GM10248 (cell line): ENCODE data around the gene ETHE1.

Experiments
- CTCF ChIA-PET: fragments of 300-600 bp; sonication (Branson Sonifier 250); formaldehyde crosslinking; extraction: SDS; loops from one replicate; lab custom pipeline; 2021; ENCODE audit warnings: antibody characterized with exemption; lab: Yijun Ruan, JAX
- POLR2A ChIA-PET: fragments of 350-650 bp; sonication (Branson Sonifier 250); formaldehyde crosslinking; extraction: SDS; loops from one replicate; lab custom pipeline; 2020; ENCODE audit warnings: antibody characterized with exemption; lab: Yijun Ruan, JAX
- DNase-seq: peaks from one replicate; pipeline ENCODE4 v3.0.0; 2012; ENCODE audit errors: extremely low spot score
- TF ChIP-seq, protein P1 (sequence below): IDR thresholded peaks from 2 replicates; pipeline ENCODE4 v1.5.1; 2012; ENCODE audit warnings: mild to moderate bottlenecking, low read depth; ENCODE audit errors: extremely low read depth, missing control alignments, control extremely low read depth

Gene ETHE1

DNA sequence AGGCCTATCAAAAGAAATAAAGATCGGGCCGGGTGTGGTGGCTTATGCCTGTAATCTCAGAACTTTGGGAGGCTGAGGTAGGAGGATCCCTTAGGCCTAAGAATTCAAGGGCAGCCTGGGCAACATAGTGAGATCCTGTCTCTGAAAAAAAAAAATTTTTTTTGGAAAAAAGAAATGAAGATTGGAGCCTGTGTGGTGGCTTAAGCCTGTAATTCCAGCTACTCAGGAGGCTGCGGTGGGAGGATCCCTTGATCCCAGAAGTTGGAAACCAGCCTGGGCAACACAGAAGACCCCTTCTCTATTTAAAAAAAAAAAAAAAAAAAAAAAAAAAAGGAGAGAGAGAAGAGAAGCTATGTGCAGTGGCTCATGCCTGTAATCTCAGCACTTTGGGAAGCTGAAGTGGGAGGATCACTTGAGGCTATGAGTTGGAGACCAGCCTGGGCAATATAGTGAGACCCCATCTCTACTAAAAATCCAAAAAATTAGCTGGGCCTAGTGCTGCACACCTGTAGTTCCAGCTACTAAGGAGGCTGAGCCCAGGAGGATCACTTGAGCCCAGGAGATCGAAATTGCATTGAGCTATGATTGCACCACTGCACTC is 46.9 kb downstream of the ETHE1 start:
- no peak for DNase-seq
- TF ChIP-seq, protein P1, sequence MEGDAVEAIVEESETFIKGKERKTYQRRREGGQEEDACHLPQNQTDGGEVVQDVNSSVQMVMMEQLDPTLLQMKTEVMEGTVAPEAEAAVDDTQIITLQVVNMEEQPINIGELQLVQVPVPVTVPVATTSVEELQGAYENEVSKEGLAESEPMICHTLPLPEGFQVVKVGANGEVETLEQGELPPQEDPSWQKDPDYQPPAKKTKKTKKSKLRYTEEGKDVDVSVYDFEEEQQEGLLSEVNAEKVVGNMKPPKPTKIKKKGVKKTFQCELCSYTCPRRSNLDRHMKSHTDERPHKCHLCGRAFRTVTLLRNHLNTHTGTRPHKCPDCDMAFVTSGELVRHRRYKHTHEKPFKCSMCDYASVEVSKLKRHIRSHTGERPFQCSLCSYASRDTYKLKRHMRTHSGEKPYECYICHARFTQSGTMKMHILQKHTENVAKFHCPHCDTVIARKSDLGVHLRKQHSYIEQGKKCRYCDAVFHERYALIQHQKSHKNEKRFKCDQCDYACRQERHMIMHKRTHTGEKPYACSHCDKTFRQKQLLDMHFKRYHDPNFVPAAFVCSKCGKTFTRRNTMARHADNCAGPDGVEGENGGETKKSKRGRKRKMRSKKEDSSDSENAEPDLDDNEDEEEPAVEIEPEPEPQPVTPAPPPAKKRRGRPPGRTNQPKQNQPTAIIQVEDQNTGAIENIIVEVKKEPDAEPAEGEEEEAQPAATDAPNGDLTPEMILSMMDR: no peak
- CTCF ChIA-PET: interaction anchor here (1.0 to 2.1 kb wide), 4 partner anchors 33 to 114 kb away, joined by 3 to 12 read pairs (median 4); no protein-coding TSS in a partner anchor
- POLR2A ChIA-PET: no interaction called here

DNA sequence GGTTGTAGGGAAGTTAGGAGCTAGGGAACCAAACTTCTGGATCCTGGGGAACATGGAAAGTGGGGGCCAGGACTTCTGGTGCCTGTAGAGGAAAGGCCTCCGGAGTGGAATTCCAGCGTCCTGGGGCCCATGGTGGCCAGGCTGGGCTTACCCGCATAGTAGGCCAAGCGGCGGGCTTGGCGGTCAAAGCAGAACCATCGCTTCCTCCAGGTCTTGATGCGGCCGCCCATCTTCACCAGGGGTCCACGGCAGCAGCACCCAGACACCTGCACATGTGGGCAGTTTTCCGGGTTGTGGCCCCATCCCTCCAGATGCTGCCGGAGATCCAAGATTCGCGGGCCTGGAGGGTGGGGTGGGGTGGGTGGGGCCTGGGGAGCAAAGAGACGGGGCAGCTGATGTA is 47.8 kb downstream of the ETHE1 start:
- ChIA-PET POLR2A (no interaction called here), CTCF (interaction anchor here (1.3 to 2.1 kb wide), 2 partner anchors 32 to 115 kb away, joined by 3 to 12 read pairs; no protein-coding TSS in a partner anchor)
- DNase-seq: no peak
- TF ChIP-seq, protein P1: no peak

DNA sequence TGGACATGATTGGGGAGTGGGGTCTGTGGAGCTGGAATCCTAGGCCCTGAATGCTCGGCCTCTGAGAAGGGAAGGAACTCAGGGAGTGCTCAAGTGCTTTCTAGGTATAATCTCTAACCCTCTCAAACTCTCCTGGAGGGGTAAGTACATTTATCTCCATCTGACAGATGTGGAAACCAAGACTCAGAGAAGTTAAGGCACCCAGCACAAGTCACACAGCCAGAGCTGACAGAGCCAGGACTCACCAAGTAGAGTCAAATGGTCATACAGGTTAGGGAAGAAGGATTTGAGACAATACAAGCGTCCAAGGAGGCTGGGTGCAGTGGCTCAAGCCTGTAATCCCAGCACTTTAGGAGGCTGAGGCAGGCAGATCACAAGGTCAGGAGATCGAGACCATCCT is 48.7 kb downstream of the ETHE1 start:
- CTCF ChIA-PET: interaction anchor here (1.4 to 1.6 kb wide), 2 partner anchors 20 to 31 kb away, joined by 3 to 8 read pairs; no protein-coding TSS in a partner anchor
- POLR2A ChIA-PET: no interaction called here
- TF ChIP-seq, protein P1: no peak

DNA sequence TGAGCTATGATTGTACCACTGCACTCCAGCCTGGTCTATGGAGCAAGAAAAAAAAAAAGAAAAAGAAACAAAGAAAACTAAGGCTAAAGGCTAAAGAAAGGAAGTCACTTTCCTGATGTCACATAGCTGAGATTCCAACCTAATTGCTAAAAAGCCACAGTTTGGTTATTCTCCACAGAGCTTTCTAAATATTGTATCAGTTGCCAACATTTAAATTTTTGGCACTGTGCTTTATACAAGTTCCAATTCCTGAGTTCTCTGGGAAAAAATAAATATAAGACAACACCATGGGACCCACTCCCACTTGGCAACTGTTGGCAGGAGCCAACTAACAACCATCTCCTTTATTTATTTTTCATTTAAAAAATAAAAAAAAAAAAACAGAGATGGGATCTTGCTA is 50.4 kb downstream of the ETHE1 start:
- DNase-seq: no peak
- ChIA-PET CTCF (interaction anchor here (1.6 kb wide), 1 partner anchor 12 kb away, joined by 3 read pairs; no protein-coding TSS in a partner anchor), POLR2A (no interaction called here)
- TF ChIP-seq, protein P1: no peak

More for the DNA sequence above, 48.7 kb downstream of the ETHE1 start:
- no peak for DNase-seq

DNA sequence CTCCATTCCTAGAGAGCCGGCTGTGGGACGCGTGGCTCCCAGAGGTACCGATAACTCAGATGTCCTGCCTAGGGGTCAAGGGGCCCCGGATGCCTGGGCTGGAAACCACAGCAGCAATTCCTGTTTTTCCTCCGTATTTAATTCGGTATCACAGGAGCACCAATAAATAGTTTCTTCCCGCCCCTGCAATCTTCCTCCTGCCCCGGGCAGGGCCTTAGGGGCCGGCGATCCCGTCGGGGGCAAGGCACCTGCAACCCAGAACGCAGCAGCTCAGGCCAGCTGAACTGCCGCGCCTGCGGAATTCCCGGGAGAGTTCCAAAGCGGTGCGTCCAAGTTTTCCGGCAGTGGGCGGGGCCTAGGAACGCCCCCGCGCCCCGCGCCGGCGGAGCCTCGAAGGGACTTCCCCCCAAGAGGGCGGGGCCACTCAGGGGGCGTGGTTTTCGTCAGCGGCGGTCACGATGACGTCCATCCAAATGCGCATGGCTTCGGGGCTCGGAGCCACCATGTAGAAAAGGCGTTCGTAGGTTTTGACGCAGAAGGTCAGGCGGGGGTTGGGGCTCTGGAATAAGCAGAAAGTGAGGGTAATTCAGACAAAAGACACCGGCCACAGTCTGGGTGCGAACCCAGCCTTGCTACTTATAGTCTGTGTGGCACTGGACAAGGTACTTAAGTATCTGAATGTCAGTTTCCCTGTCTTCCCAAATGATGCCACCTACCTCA is 51.9 kb downstream of the ETHE1 start:
- TF ChIP-seq, protein P1: no peak
- ChIA-PET POLR2A (interaction anchor here (0.6 kb wide), 1 partner anchor 279 kb away, joined by 3 read pairs; no protein-coding TSS in a partner anchor), CTCF (interaction anchor here (1.0 to 2.3 kb wide), 5 partner anchors 12 to 119 kb away, joined by 4 to 8 read pairs (median 5); partner anchors contain the start of gene PHLDB3)
- peak; percentile 96 for DNase-seq

DNA sequence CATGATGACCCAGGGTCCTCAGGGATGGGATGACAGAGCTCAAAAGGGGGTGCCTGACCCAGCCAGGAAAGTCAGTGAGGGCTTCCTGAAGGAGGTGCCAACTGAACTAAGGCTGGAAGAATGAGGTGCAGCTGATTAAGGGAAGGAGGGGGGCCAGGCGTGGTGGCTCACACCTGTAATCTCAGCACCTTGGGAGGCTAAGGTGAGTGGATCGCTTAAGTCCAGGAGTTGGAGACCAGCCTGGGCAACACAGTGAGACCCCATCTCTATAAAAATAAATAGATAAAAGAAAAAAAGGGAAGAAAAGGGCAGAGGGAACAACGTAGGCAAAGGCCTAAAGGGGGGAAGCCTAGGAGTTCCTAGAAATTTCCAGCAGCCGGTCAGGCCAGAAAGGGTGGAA is 52.5 kb downstream of the ETHE1 start:
- POLR2A ChIA-PET: interaction anchor here (0.6 kb wide), 1 partner anchor 279 kb away, joined by 3 read pairs; no protein-coding TSS in a partner anchor
- CTCF ChIA-PET: interaction anchor here (1.0 to 2.3 kb wide), 5 partner anchors 11 to 120 kb away, joined by 4 to 8 read pairs (median 5); partner anchors contain the start of gene PHLDB3
- DNase-seq: no peak
- TF ChIP-seq, protein P1: no peak
